GM23248 (cell line): Measurements from ENCODE around the gene CACNA1C. TPM values are rescaled to one million over a fixed set of nuclear protein-coding genes. Genes with fewer than 3 reads are reported as not detected.

Experiments
- DNase-seq: peaks from one replicate; pipeline ENCODE4 v3.0.0-alpha.2; 2015
- H2AFZ ChIP-seq: fragments of 200-600 bp; sonication (generic); 2 replicates; pipeline ENCODE4 v1.6.1; 2016; ENCODE audit warnings: antibody characterized with exemption
- H3F3A ChIP-seq: fragments of 200-600 bp; sonication (generic); 2 replicates; pipeline ENCODE4 v1.6.1; 2016; ENCODE audit warnings: mild to moderate bottlenecking, antibody characterized with exemption, mixed run types; ENCODE audit not compliant: insufficient read depth
- H3K27ac ChIP-seq: fragments of 200-600 bp; sonication (generic); 2 replicates; pipeline ENCODE4 v1.5.1; 2016; ENCODE audit warnings: mild to moderate bottlenecking
- H3K27me3 ChIP-seq: fragments of 200-600 bp; sonication (generic); replicated peaks from 2 replicates; pipeline ENCODE4 v1.6.1; 2016; ENCODE audit warnings: mild to moderate bottlenecking; ENCODE audit not compliant: insufficient read depth
- H3K36me3 ChIP-seq: fragments of 200-600 bp; sonication (generic); 2 replicates; pipeline ENCODE4 v1.6.1; 2016; ENCODE audit warnings: low read depth, mild to moderate bottlenecking
- H3K4me1 ChIP-seq: fragments of 200-600 bp; sonication (generic); 2 replicates; pipeline ENCODE4 v1.6.1; 2016; ENCODE audit warnings: mild to moderate bottlenecking; ENCODE audit not compliant: insufficient read depth
- H3K4me2 ChIP-seq: fragments of 200-600 bp; sonication (generic); one replicate; pipeline ENCODE4 v1.6.1; 2016; ENCODE audit warnings: mild to moderate bottlenecking; ENCODE audit not compliant: unreplicated experiment
- H3K4me3 ChIP-seq: fragments of 200-600 bp; sonication (generic); 2 replicates; pipeline ENCODE4 v1.5.1; 2016; ENCODE audit warnings: mild to moderate bottlenecking
- H3K79me2 ChIP-seq: fragments of 200-600 bp; sonication (generic); 2 replicates; pipeline ENCODE4 v1.6.1; 2016; ENCODE audit warnings: mild to moderate bottlenecking; ENCODE audit not compliant: insufficient read depth
- H3K9ac ChIP-seq: fragments of 200-600 bp; sonication (generic); 2 replicates; pipeline ENCODE4 v1.6.1; 2016; ENCODE audit warnings: mild to moderate bottlenecking
- H3K9me2 ChIP-seq: fragments of 200-600 bp; sonication (generic); 2 replicates; pipeline ENCODE4 v1.6.1; 2016; ENCODE audit warnings: mixed run types, mild to moderate bottlenecking, moderate library complexity; ENCODE audit not compliant: insufficient read depth
- H3K9me3 ChIP-seq: fragments of 200-600 bp; sonication (generic); one replicate; pipeline ENCODE4 v1.6.1; 2017; ENCODE audit warnings: low read depth
- H4K20me1 ChIP-seq: fragments of 200-600 bp; sonication (generic); 2 replicates; pipeline ENCODE4 v1.6.0; 2016; ENCODE audit not compliant: insufficient read depth
- EZH2 ChIP-seq: fragments of 200-600 bp; sonication (generic); IDR thresholded peaks from 2 replicates; pipeline ENCODE4 v1.6.1; 2018; ENCODE audit warnings: antibody characterized with exemption, mild to moderate bottlenecking; ENCODE audit not compliant: insufficient read depth, poor library complexity, severe bottlenecking
- EZH2phosphoT487 ChIP-seq: fragments of 200-600 bp; sonication (generic); IDR thresholded peaks from 2 replicates; pipeline ENCODE4 v1.6.1; 2018; ENCODE audit warnings: antibody characterized with exemption, moderate library complexity, mild to moderate bottlenecking, low read depth; ENCODE audit not compliant: insufficient read depth
- WGBS, 2 experiments: methylation state at CpG; one replicate each; pipeline ENCODE4 v1.1.6; 2015 to 2017; ENCODE audit warnings: low lambda C conversion rate in 2 of 2, low coverage in 1 of 2; ENCODE audit errors: missing lambda C conversion rate in 2 of 2; 5-methylcytosine and 5-hydroxymethylcytosine counted together
- in situ Hi-C: fragments of 300-500 bp; cut with MboI; formaldehyde crosslinking; loops from 2 replicates; pipeline ENCODE4 v1.15.0; 2020
- polyA plus RNA-seq: library from polyadenylated mRNA; unstranded; fragments of >200 nt; fragmentation: Nextera tagmentation; extraction: Ambion mirVana; gene quantifications from 2 replicates; pipeline ENCODE4 v1.2.1, GENCODE V29; 2016
- total RNA-seq: library from RNA; depleted of rRNA; stranded (reverse); fragments of >200 nt; shearing (Covaris generic); gene quantifications from 2 replicates; pipeline ENCODE4 v1.2.3, GENCODE V29; 2014

CACNA1C gene
- total and polyA plus RNA-seq, 2 experiments from 2014 or later: 4.9 to 11.5 TPM

DNA sequence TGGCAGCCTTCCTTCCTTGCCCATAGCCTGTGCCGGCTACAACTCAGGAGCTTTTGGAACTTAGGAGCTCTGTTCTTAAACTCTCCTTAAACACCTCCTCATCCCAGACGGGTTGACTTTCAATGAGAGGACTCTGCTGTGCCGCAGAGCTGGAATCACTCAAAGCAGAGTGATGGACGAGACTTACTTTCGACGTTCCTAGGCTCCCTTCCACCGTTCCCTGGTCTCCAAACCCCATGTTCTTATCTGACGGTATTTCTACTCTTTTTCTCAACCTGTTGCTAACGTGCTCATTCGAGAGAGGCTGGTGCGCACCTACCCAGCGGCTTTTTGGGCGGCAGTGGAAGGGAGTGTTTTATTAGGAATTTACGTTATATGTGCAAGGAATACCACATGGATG is 232.7 kb downstream of the CACNA1C start:
- Histone ChIP-seq H3F3A (peaks cover 59% of the 10 kb centered on the region), H3K4me1 (peaks cover 68% of the 10 kb centered on the region), H3K4me3 (no peak overlapping the region), H3K27ac (peak overlapping the region; percentile 94), H3K9me2 (no peaks in the 10 kb centered on the region), H2AFZ (no peak overlapping the region), H3K36me3 (no peaks in the 10 kb centered on the region), H3K9ac (no peak overlapping the region; the same call in 1 of the 2 replicates), H3K79me2 (peaks cover 48% of the 10 kb centered on the region), H3K4me2 (peak overlapping the region; percentile 85), H4K20me1 (no peaks in the 10 kb centered on the region), H3K27me3 (no peaks in the 10 kb centered on the region), H3K9me3 (no peaks in the 10 kb centered on the region)
- 92 to 94% methylated on average over 14 of the region's 14 CpGs for WGBS, 2 experiments
- no peak for DNase-seq
- TF ChIP-seq EZH2phosphoT487 (no peak), EZH2 (no peak)
- in situ Hi-C loops: loop anchor here (10.0 kb wide), 1 partner anchor 231 kb away; the partner anchor contains the start of gene CACNA1C

- Histone ChIP-seq H2AFZ (no peak overlapping the region), H3F3A (peaks cover 59% of the 10 kb centered on the region), H3K9me3 (no peaks in the 10 kb centered on the region), H3K9me2 (no peaks in the 10 kb centered on the region), H3K4me1 (peaks cover 68% of the 10 kb centered on the region), H3K27me3 (no peaks in the 10 kb centered on the region), H3K4me2 (peak overlapping the region; percentile 57), H3K4me3 (no peak overlapping the region), H3K9ac (peak overlapping the region; percentile 52), H4K20me1 (no peaks in the 10 kb centered on the region), H3K27ac (peak overlapping the region; percentile 94), H3K79me2 (peaks cover 48% of the 10 kb centered on the region), H3K36me3 (no peaks in the 10 kb centered on the region)
- 68 to 75% methylated on average over 5 of the region's 5 CpGs for WGBS, 2 experiments
- TF ChIP-seq EZH2phosphoT487: no peak
- TF ChIP-seq EZH2: no peak
- no peak for DNase-seq
- in situ Hi-C loops: loop anchor here (10.0 kb wide), 1 partner anchor 231 kb away; the partner anchor contains the start of gene CACNA1C
These were observed 233.3 kb downstream of the CACNA1C start for GRCh38 chr12:2286047-2286446.

DNA sequence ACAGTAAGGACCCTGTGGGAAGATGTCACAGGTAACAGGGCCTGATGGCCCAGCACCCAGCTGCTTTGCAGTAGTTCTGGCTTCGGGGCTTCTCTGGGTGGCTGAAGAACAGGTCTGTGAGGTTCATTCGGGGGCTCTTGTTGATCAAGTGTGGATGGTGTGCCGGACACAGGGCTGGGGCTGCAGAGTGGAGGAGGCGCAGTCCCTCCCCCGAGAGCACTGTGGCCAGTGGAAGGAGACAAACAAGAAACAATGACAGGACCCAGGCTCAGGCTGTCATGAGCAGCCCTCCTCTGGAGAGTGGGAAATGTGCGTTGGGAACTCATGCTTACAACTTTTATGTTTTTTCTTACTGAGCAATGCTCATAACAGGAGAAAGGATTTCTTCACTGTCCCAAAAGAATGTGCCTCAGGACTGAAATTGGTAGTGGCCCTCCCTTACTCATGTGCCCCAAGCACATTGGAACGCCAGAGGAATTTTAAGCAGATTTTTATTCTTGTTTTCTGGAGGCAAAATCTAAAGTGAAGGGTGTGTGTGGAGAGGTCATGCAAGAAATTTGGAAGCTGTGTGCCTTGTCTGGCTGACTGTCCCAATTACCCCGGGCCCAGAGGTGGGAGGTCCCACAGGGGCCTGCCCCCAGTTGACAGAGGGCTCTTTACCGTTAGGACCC is 233.8 kb downstream of the CACNA1C start:
- Histone ChIP-seq H3K9me2 (no peaks in the 10 kb centered on the region), H3F3A (peaks cover 59% of the 10 kb centered on the region), H3K4me2 (peak overlapping the region; percentile 57), H3K36me3 (no peaks in the 10 kb centered on the region), H3K9me3 (no peaks in the 10 kb centered on the region), H3K27ac (peak overlapping the region; percentile 94), H4K20me1 (no peaks in the 10 kb centered on the region), H3K79me2 (peaks cover 48% of the 10 kb centered on the region), H3K27me3 (no peaks in the 10 kb centered on the region), H3K9ac (peak overlapping the region; percentile 52), H3K4me3 (no peak overlapping the region), H2AFZ (peak overlapping the region; percentile 35; the same call in 1 of the 2 replicates), H3K4me1 (peaks cover 68% of the 10 kb centered on the region)
- WGBS, 2 experiments: 23 to 24% methylated on average over 9 of the region's 9 CpGs
- TF ChIP-seq EZH2phosphoT487: no peak
- TF ChIP-seq EZH2: no peak
- in situ Hi-C loops: loop anchor here (10.0 kb wide), 1 partner anchor 232 kb away; the partner anchor contains the start of gene CACNA1C
- peak; percentile 87 for DNase-seq

DNA sequence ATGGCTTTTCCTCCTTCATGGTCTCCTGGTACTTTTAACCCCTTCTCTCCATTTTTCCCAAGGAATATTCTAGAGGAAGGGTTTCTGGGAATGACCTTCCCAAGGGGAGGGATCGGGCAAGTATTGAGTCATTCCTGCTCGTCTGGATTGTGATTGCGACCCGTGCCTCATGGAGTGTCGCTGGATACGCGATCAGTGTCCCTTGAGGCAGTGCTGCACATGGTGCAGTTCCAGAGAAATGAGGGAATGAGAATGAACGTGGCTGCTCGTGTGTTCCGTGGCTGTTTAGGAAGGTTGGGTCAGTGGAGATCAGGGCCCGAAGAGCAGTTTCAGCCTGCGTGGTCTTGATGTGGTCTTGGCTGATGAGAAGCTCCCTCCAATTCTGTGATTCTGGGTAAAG is 234.4 kb downstream of the CACNA1C start:
- H3F3A ChIP-seq: peaks cover 59% of the 10 kb centered on the region
- H3K36me3 ChIP-seq: no peaks in the 10 kb centered on the region
- peak overlapping the region; percentile 94 for H3K27ac ChIP-seq
- no peak for TF ChIP-seq EZH2
- TF ChIP-seq EZH2phosphoT487: no peak
- no peaks in the 10 kb centered on the region for H4K20me1 ChIP-seq
- peak overlapping the region; percentile 57 for H3K4me2 ChIP-seq
- no peaks in the 10 kb centered on the region for H3K9me3 ChIP-seq
- H3K79me2 ChIP-seq: peaks cover 47% of the 10 kb centered on the region
- H3K27me3 ChIP-seq: no peaks in the 10 kb centered on the region
- H3K4me3 ChIP-seq: no peak overlapping the region
- H3K9me2 ChIP-seq: no peaks in the 10 kb centered on the region
- peaks cover 68% of the 10 kb centered on the region for H3K4me1 ChIP-seq
- in situ Hi-C loops: loop anchor here (10.0 kb wide), 1 partner anchor 232 kb away; the partner anchor contains the start of gene CACNA1C
- WGBS, 2 experiments: 9 to 10% methylated on average over 12 of the region's 12 CpGs
- peak overlapping the region; percentile 35 for H2AFZ ChIP-seq
- peak overlapping the region; percentile 52 for H3K9ac ChIP-seq
- DNase-seq: peak; percentile 34
